Liver (tissue), 9 donors: ENCODE measurements around the gene DPY19L1. TPM values are rescaled to one million over a fixed set of nuclear protein-coding genes. Genes with fewer than 3 reads are reported as not detected.
"Not testable (repeated sequence)": the region's sequence is repeated elsewhere in the genome, so short reads cannot be mapped to it uniquely, and the experiment has no call there.

ENCODE experiments used
- DNase-seq: peaks from one replicate; pipeline ENCODE4 v3.0.0-alpha.2; 2017; ENCODE audit warnings: low spot score
- H3K27ac ChIP-seq, 2 donors: one replicate each; pipeline ENCODE4 v1.7.0; 2013; ENCODE audit warnings: inconsistent platforms in 2 of 2, low read length in 2 of 2, control low read depth in 1 of 2, low read depth in 1 of 2, mild to moderate bottlenecking in 1 of 2
- H3K27me3 ChIP-seq, 4 donors: one replicate each; pipeline versions ENCODE4 v1.6.1 to v1.7.0; 2013; ENCODE audit warnings: low read length in 3 of 4, inconsistent platforms in 1 of 4, mild to moderate bottlenecking in 1 of 4, moderate library complexity in 1 of 4; ENCODE audit not compliant: control insufficient read depth in 4 of 4, insufficient read depth in 4 of 4
- H3K36me3 ChIP-seq, 4 donors: one replicate each; pipeline versions ENCODE4 v1.6.1 to v1.7.0; 2013; ENCODE audit warnings: low read length in 3 of 4, mild to moderate bottlenecking in 3 of 4, low read depth in 1 of 4, moderate library complexity in 1 of 4; ENCODE audit not compliant: control insufficient read depth in 4 of 4, insufficient read depth in 3 of 4
- H3K4me1 ChIP-seq, 4 donors: one replicate each; pipeline versions ENCODE4 v1.6.1 to v1.7.0; 2013; ENCODE audit warnings: low read length in 3 of 4, mild to moderate bottlenecking in 3 of 4, moderate library complexity in 1 of 4; ENCODE audit not compliant: control insufficient read depth in 4 of 4, insufficient read depth in 4 of 4
- H3K4me3 ChIP-seq, 3 donors: one replicate each; pipeline versions ENCODE4 v1.6.1 to v1.7.0; 2013; ENCODE audit warnings: low read length in 3 of 3, control low read depth in 1 of 3, low read depth in 1 of 3, mild to moderate bottlenecking in 1 of 3
- H3K9ac ChIP-seq, 2 donors: one replicate each; pipeline ENCODE4 v1.7.0; 2013; ENCODE audit warnings: low read length in 2 of 2, mild to moderate bottlenecking in 2 of 2, moderate library complexity in 2 of 2, control low read depth in 1 of 2, low read depth in 1 of 2
- H3K9me3 ChIP-seq, 4 donors: one replicate each; pipeline versions ENCODE4 v1.6.1 to v1.7.0; 2013; ENCODE audit warnings: low read length in 3 of 4; ENCODE audit not compliant: control insufficient read depth in 4 of 4
- HNF4G ChIP-seq: IDR thresholded peaks from 2 replicates; pipeline ENCODE4 v1.6.1; 2016; ENCODE audit warnings: antibody characterized with exemption
- RAD21 ChIP-seq, 2 donors: IDR thresholded peaks; 2 replicates each; pipeline ENCODE4 v1.6.1; 2016; ENCODE audit warnings: antibody characterized with exemption in 2 of 2, mild to moderate bottlenecking in 2 of 2
- RXRA ChIP-seq, 2 donors: IDR thresholded peaks; 2 replicates each; pipeline ENCODE4 v1.6.1; 2017 to 2018; ENCODE audit warnings: antibody characterized with exemption in 2 of 2, mild to moderate bottlenecking in 1 of 2
- WGBS: extraction: QIAGEN DNeasy Blood & Tissue Kit; methylation state at CpG from one replicate; pipeline ENCODE4 v1.1.7; 2013; 5-methylcytosine and 5-hydroxymethylcytosine counted together
- polyA plus RNA-seq, 2 donors: library from polyadenylated mRNA; stranded (reverse) in 1 of 2; unstranded in 1 of 2; fragments of 200-250 nt in 1 of 2; fragments of >200 nt in 1 of 2; fragmentation: Nextera tagmentation in 1 of 2; extraction: Ambion mirVana in 1 of 2; gene quantifications; one replicate each; pipeline versions ENCODE4 v1.2.1 to v1.2.3, GENCODE V29; 2013 to 2015
- total RNA-seq, 2 donors: library from RNA; depleted of rRNA; stranded (reverse); fragments of >200 nt; gene quantifications; one replicate each; pipeline ENCODE4 v1.2.3, GENCODE V29; 2014
- TF ChIP-seq, protein P1 (sequence below): IDR thresholded peaks from 2 replicates; pipeline ENCODE4 v1.6.1; 2016; ENCODE audit warnings: antibody characterized with exemption, mild to moderate bottlenecking
- TF ChIP-seq, protein P2 (sequence below): fragments of 150-350 bp; IDR thresholded peaks from 2 replicates; pipeline ENCODE4 v1.5.1; 2017; ENCODE audit warnings: improper control_type of control experiment, low read depth, low read length; ENCODE audit not compliant: missing input control
- donor health status: healthy.
- donor health status: healthy.
- donor health status: healthy.
- donor health status: healthy.
- donor health status: healthy.

The DPY19L1 gene
- total RNA-seq, result 10 to 100 TPM; 21.6 to 24.2 TPM
- polyA plus RNA-seq, result 10 to 100 TPM in 1 of 2 donors, 1 to 10 TPM in 1; 3.9 to 12.3 TPM

DNA sequence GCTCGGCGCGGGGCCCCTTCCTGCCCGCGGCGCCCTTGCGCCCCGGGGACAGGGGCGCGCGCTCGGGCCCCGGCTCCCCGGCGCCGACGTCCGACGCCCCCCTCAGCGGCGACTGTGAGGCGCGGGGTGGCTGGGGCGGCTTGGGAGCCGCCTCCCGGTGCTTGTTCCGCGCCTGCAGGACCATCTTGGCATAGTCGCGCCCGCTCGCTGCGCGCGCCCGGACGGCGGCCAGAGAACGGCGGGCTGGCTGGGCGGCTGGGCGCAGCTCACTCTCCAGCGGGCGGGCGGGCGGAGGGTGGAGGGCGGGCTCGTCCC, at the start of gene DPY19L1:
Gene DPY19L1, minus strand, starts transcription at position 275 of the 315 bp plus-strand sequence. Its CDS starts 91 bp downstream, at position 184.
- Histone ChIP-seq H3K9me3 (no peaks in the 10 kb centered on the region), H3K4me1 (peaks cover 3 to 20% (median 17%) of the 10 kb centered on the region in 4 donors), H3K9ac (peak within 1 kb of the TSS; percentile 52 to 80), H3K27ac (peak within 1 kb of the TSS; percentile 77 to 86), H3K36me3 (no peaks in the 10 kb centered on the region), H3K4me3 (peak within 1 kb of the TSS; percentile 60 to 95 (median 87)), H3K27me3 (no peaks in the 10 kb centered on the region)
- DNase-seq, result no peak
- TF ChIP-seq, protein P1, sequence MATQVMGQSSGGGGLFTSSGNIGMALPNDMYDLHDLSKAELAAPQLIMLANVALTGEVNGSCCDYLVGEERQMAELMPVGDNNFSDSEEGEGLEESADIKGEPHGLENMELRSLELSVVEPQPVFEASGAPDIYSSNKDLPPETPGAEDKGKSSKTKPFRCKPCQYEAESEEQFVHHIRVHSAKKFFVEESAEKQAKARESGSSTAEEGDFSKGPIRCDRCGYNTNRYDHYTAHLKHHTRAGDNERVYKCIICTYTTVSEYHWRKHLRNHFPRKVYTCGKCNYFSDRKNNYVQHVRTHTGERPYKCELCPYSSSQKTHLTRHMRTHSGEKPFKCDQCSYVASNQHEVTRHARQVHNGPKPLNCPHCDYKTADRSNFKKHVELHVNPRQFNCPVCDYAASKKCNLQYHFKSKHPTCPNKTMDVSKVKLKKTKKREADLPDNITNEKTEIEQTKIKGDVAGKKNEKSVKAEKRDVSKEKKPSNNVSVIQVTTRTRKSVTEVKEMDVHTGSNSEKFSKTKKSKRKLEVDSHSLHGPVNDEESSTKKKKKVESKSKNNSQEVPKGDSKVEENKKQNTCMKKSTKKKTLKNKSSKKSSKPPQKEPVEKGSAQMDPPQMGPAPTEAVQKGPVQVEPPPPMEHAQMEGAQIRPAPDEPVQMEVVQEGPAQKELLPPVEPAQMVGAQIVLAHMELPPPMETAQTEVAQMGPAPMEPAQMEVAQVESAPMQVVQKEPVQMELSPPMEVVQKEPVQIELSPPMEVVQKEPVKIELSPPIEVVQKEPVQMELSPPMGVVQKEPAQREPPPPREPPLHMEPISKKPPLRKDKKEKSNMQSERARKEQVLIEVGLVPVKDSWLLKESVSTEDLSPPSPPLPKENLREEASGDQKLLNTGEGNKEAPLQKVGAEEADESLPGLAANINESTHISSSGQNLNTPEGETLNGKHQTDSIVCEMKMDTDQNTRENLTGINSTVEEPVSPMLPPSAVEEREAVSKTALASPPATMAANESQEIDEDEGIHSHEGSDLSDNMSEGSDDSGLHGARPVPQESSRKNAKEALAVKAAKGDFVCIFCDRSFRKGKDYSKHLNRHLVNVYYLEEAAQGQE, result no peak
- TF ChIP-seq RXRA (IDR thresholded peaks at IDR 0.05) (no peak), HNF4G (no peak)
- under 1% methylated on average over 48 of the region's 48 CpGs for WGBS

DNA sequence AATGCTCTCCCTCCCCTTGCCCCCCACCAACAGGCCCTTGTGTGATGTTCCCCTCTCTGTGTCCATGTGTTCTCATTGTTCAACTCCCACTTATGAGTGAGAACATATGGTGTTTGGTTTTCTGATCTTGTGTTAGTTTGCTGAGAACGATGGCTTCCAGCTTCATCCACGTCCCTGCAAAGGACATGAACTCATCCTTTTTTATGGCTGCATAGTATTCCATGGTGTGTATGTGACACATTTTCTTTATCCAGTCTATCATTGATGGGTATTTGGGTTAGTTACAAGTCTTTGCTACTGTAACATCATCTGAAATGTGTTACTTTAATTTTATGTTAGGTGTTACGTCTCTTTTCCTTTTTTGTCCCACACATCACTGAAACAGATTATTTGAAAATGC, 42.2 kb upstream of the DPY19L1 start:
- WGBS, result 91% methylated on average over 3 of the region's 3 CpGs
- H3K4me1 ChIP-seq, DNase-seq, H3K36me3 ChIP-seq, H3K9ac ChIP-seq, H3K27me3 ChIP-seq, H3K9me3 ChIP-seq, H3K27ac ChIP-seq, H3K4me3 ChIP-seq: not testable (repeated sequence)

DNA sequence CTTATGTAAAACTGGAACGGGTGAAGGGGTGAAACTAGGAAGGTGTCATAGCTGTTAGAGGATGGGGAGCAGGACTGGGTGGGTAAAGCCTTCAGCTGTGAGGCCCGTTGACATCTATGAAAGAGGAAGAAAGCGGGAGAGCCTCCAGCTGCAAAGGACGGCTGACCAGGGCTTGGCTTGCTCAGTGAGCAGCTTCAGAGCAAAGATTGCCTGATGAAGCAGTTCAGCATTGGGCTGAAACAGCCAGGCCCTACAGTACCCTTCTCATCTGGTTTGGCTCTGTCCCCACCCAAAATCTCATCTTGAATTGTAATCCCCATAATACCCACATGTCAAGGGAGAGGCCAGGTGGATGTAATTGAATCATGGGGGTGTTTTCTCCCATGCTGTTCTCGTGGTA, 36.7 kb upstream of the DPY19L1 start:
- H3K4me1 ChIP-seq, H3K9ac ChIP-seq, H3K9me3 ChIP-seq, H3K36me3 ChIP-seq, DNase-seq, H3K27ac ChIP-seq, H3K27me3 ChIP-seq, H3K4me3 ChIP-seq: not testable (repeated sequence)
- WGBS, result 74% methylated on average over 5 of the region's 5 CpGs

DNA sequence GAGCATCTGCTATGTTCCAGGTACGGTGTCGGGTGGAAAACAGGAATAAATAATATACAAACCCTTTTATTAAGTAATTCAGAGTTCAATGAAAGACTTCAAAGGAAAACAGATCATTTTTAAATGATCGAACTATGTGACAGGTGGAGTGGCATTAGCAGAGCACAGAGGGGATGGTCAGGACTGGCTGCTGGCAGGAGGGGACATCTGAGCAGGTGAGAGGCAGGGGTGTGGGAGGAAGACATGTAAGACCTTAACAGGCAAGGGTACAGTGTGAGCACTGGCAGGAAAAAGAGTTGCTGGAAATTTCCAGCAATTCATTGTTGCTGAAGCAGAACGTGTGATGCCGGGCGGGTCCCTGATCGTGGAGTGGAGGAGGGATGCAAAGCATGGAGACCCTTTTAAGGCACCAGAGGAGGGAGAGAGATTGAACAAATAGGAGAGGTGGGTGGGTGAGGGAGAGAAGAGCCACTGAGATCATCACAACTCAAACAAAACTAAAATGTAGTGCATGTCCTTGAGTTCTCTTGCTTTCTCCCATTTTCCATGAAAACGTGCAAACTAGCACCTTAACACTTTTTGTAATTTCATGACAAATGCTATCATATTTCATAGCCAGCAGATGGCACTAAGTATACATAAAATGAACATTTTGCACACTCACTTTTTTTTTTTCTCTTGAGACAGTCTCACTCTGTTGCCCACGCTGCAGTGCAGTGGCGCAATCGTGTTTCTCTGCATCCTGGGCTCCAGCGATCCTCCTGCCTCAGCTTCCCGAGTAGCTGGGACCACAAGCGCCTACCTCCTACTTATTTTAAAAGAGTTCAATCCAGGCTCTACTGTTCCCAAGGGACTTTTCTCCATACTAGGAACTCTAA, 35.9 kb upstream of the DPY19L1 start:
- not testable (repeated sequence) for H3K9me3 ChIP-seq, H3K36me3 ChIP-seq, DNase-seq, H3K4me1 ChIP-seq, H3K27ac ChIP-seq, H3K27me3 ChIP-seq, H3K9ac ChIP-seq, H3K4me3 ChIP-seq
- TF ChIP-seq, protein P2, sequence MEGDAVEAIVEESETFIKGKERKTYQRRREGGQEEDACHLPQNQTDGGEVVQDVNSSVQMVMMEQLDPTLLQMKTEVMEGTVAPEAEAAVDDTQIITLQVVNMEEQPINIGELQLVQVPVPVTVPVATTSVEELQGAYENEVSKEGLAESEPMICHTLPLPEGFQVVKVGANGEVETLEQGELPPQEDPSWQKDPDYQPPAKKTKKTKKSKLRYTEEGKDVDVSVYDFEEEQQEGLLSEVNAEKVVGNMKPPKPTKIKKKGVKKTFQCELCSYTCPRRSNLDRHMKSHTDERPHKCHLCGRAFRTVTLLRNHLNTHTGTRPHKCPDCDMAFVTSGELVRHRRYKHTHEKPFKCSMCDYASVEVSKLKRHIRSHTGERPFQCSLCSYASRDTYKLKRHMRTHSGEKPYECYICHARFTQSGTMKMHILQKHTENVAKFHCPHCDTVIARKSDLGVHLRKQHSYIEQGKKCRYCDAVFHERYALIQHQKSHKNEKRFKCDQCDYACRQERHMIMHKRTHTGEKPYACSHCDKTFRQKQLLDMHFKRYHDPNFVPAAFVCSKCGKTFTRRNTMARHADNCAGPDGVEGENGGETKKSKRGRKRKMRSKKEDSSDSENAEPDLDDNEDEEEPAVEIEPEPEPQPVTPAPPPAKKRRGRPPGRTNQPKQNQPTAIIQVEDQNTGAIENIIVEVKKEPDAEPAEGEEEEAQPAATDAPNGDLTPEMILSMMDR, result peak; percentile 18
- TF ChIP-seq RAD21 (IDR thresholded peaks at IDR 0.05), result peak; percentile 63 to 70
- WGBS, result 38% methylated on average over 14 of the region's 14 CpGs

DNA sequence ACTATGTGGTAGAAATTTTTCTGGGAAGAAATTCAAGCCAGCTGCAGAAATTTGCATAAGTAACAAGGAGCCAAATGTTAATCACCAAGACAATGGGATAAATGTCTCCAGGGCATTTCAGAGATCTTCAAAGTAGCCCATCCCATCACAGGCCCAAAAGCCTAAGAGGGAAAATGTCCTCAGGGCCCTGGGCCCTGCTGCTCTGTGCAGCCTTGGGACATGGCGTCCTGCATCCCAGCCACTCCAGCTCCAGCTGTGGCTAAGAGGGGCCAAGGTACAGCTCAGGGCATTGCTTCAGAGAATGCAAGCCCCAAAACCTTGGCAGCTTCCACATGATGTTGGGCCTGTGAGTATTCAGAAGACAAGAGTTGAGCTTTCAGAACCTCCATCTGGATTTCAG, 31.8 kb upstream of the DPY19L1 start:
- 93% methylated on average over 1 of the region's 1 CpG for WGBS
- H3K27me3 ChIP-seq, H3K4me3 ChIP-seq, DNase-seq, H3K9ac ChIP-seq, H3K4me1 ChIP-seq, H3K9me3 ChIP-seq, H3K27ac ChIP-seq, H3K36me3 ChIP-seq: not testable (repeated sequence)

DNA sequence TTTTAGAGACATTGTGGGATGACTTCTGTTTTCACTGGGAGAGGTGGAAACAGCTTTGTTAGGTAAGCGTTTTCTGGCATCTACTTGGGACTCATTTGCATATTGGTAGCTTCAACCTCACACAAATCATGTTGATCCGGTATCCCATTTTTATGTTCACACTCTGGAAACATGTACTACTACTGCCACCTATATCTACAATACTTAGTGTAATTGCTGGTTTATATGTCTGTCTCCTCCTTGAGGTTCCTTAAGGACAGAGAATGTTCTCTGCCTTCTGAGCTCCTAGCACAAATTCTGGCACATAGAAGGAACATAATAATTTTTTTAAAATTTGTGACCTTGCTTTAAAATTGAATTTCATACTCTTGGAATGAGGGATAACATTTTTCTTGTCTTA, 28.1 kb upstream of the DPY19L1 start:
- H3K36me3 ChIP-seq, DNase-seq, H3K4me3 ChIP-seq, H3K9me3 ChIP-seq, H3K27ac ChIP-seq, H3K27me3 ChIP-seq, H3K9ac ChIP-seq, H3K4me1 ChIP-seq: not testable (repeated sequence)
- WGBS, result 77% methylated on average over 2 of the region's 2 CpGs
